ENCODE measurements around the gene MPZL3.

GRCh38 chr11:118274186-118274585, 22.0 kb upstream of the MPZL3 start:
- TF ChIP-seq CTCF (IDR thresholded peaks at IDR 0.05) (no peak), POLR2AphosphoS5 (IDR thresholded peaks at IDR 0.05) (no peak), POLR2A (IDR thresholded peaks at IDR 0.05; ENCODE audit: low read depth) (no peak)
